ENCODE measurements around the gene GPA33. TPM values are rescaled to one million over a fixed set of nuclear protein-coding genes. Genes with fewer than 3 reads are reported as not detected.

The GPA33 gene
- total RNA-seq, 1 experiment from 2014 or later = not detected

GRCh38 chr1:167086768-167087167 is 3.4 kb downstream of the GPA33 start:
- H3K9me3 Mint-ChIP-seq = no peaks in the 10 kb centered on the region
- no peaks in the 10 kb centered on the region for H3K9me3 ChIP-seq (ENCODE audit: control insufficient read depth, low read depth, low read length)
- H4K91ac ChIP-seq (ENCODE audit: insufficient read length, low read depth, low read length) = no peak overlapping the region
- no peak overlapping the region for H3K27ac ChIP-seq (ENCODE audit: insufficient read length, low read depth, low read length)
- H3K23me2 ChIP-seq (ENCODE audit: insufficient read length, low read depth, low read length, poor library complexity, severe bottlenecking) = no peaks in the 10 kb centered on the region
- no peak overlapping the region for H3T11ph ChIP-seq (ENCODE audit: low read length)
- no peak overlapping the region for H3K9ac ChIP-seq (ENCODE audit: extremely low read depth, insufficient read length, low read length)
- no peak overlapping the region for H3K18ac ChIP-seq (ENCODE audit: insufficient read length, low read depth, low read length)
- no peak overlapping the region for H2BK12ac ChIP-seq (ENCODE audit: insufficient read length, low read depth, low read length)
- H2BK120ac ChIP-seq (ENCODE audit: low read depth, low read length, poor library complexity, severe bottlenecking) = no peak overlapping the region
- peaks cover 4 to 16% of the 10 kb centered on the region in 2 experiments for H3K4me1 Mint-ChIP-seq
- H2AK5ac ChIP-seq (ENCODE audit: insufficient read length, low read length) = no peak overlapping the region
- no peaks in the 10 kb centered on the region for H3K4me1 ChIP-seq (ENCODE audit: insufficient read depth, low read length)
- no peaks in the 10 kb centered on the region for H3K79me1 ChIP-seq (ENCODE audit: insufficient read depth, low read depth, low read length, poor library complexity, severe bottlenecking)
- no peak overlapping the region for H2BK5ac ChIP-seq (ENCODE audit: insufficient read length, low read length)
- no peak overlapping the region for H3K14ac ChIP-seq (ENCODE audit: insufficient read depth, low read length)
- no peak overlapping the region for H2AFZ ChIP-seq (ENCODE audit: low read length)
- H4K20me1 ChIP-seq (ENCODE audit: control insufficient read depth, insufficient read depth, insufficient read length) = no peaks in the 10 kb centered on the region
- no peak overlapping the region for H2BK15ac ChIP-seq (ENCODE audit: low read depth, low read length)
- no peaks in the 10 kb centered on the region for H3K27me3 ChIP-seq (ENCODE audit: insufficient read depth, low read length)
- peaks cover 1% of the 10 kb centered on the region; the same call in 1 of the 2 replicates for H3K27me3 Mint-ChIP-seq (ENCODE audit: low read depth)
- no peak for DNase-seq
- no peak overlapping the region for H3K4me3 Mint-ChIP-seq
- no peak overlapping the region for H3K56ac ChIP-seq (ENCODE audit: insufficient read length, low read depth, low read length)
- no peak overlapping the region for H3K4me2 ChIP-seq (ENCODE audit: insufficient read depth, insufficient read length, low read length)
- no peak overlapping the region for H2BK20ac ChIP-seq (ENCODE audit: low read depth, low read length, poor library complexity, severe bottlenecking)
- no peak for TF ChIP-seq CTCF (conservative IDR thresholded peaks at IDR 0.05)
- H4K5ac ChIP-seq (ENCODE audit: insufficient read length, low read depth, low read length) = no peak overlapping the region
- no peak overlapping the region for H3K4ac ChIP-seq (ENCODE audit: low read depth, low read length)
- H3K23ac ChIP-seq (ENCODE audit: insufficient read length, low read depth, low read length) = no peak overlapping the region
- H3K36me3 Mint-ChIP-seq (ENCODE audit: insufficient read depth in 1 of 3, low read depth in 3 of 3) = no peaks in the 10 kb centered on the region
- no peak overlapping the region for H3K27ac Mint-ChIP-seq
- H4K8ac ChIP-seq (replicated peaks; ENCODE audit: insufficient read length, low read depth, low read length) = no peak overlapping the region
- no peaks in the 10 kb centered on the region for H3K79me2 ChIP-seq (ENCODE audit: insufficient read depth, low read length)
- WGBS (ENCODE audit: extremely low coverage, insufficient read length, low lambda C conversion rate) = no CpG with 5 or more reads among the region's 3 CpGs
